HEK293 (cell line): ENCODE measurements around the gene PAXX.

ENCODE experiments used
- CTCF ChIP-seq: fragments of 450-650 bp; formaldehyde crosslinking; IDR thresholded peaks from 2 replicates; pipeline ENCODE4 v1.5.1; 2016; ENCODE audit warnings: missing biosample characterization, missing genetic modification characterization
- REST ChIP-seq: fragments of 450-650 bp; formaldehyde crosslinking; IDR thresholded peaks from 2 replicates; pipeline ENCODE4 v1.5.1; 2016; ENCODE audit warnings: missing biosample characterization, missing genetic modification characterization

DNA sequence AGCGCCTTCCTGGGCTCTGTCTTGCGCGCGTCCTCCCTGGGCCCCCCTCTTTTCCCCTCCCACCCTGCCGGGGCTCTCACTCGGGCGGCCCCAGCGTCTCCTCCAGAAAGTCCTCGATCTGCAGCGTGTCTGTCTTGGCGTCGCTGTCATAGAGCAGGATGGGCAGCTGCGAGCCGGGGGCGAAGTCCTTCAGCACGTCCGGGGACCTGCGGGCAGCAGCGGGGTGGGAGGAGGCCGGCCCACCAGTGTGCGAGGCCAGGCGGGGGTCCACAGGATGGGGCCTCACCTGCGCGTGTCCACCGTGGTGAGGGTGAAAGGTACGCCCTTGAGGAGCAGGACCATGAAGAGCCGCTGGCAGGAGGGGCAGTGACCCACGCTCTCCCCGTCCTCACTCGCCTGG lies 3.1 kb downstream of the PAXX start:
- TF ChIP-seq CTCF: no peak
- no peak for TF ChIP-seq REST (tag by site-specific recombination)
